GM12891 (cell line): ENCODE data around the gene BRSK2.

Experiments used
- POLR2A ChIP-seq: IDR thresholded peaks from 2 replicates; pipeline ENCODE4 v1.6.1; 2011; ENCODE audit warnings: low read depth, low read length, control low read depth
- SPI1 ChIP-seq: IDR thresholded peaks from 2 replicates; pipeline ENCODE4 v1.6.1; 2011; ENCODE audit warnings: low read depth, low read length, control low read depth

- no peak for TF ChIP-seq POLR2A
- no peak for TF ChIP-seq SPI1
Measured at GRCh38 chr11:1488575-1489180, 98.9 kb downstream of the BRSK2 start.
